C4-2B (cell line): ENCODE results near the gene DCPS.

Source experiments
- ZFX ChIP-seq: fragments of 450-650 bp; IDR thresholded peaks from 2 replicates; pipeline ENCODE4 v1.6.1; 2017
- TF ChIP-seq, protein P1 (sequence below): fragments of 450-650 bp; conservative IDR thresholded peaks from 2 replicates; pipeline ENCODE4 v1.5.1; 2017; ENCODE audit warnings: mild to moderate bottlenecking

DNA sequence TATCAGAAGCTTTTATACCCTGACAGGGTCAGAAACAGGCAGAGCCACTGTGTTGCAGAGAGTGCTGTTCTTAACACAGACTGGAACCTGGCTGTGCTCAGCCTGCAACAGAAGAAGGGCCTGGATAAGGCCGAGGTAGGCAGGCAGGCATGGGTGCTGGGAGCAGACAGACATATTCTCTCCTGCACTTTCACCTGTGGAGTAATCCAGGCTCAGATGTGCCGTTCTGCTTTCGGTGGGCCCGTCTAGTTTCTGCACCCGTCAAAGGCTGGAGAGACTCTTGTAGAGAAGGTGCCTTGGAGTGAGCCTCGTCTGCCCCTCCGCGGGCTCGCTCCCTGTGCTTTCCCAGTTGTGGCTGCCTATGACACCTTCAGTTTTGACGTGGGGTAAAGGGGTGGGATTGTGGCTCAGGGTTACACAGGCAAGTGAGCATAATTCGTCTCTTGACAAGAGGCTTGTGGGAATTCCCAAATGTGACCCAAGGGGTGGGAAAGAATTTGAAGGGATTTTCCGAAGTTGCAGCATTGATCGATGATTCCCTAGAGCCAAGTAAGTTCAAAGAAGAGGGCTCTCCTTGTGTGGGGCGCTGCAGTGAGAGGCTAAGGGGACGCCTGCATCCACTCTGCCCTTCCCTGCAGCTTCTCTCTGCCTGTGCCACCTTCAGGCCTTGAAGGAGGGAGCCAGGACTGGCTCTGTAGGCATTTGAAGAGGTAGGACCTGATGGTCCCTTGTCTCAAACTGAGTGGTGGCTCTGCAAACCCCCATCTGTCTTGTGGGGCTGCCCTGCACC, 35.4 kb downstream of the DCPS start:
- TF ChIP-seq, protein P1, sequence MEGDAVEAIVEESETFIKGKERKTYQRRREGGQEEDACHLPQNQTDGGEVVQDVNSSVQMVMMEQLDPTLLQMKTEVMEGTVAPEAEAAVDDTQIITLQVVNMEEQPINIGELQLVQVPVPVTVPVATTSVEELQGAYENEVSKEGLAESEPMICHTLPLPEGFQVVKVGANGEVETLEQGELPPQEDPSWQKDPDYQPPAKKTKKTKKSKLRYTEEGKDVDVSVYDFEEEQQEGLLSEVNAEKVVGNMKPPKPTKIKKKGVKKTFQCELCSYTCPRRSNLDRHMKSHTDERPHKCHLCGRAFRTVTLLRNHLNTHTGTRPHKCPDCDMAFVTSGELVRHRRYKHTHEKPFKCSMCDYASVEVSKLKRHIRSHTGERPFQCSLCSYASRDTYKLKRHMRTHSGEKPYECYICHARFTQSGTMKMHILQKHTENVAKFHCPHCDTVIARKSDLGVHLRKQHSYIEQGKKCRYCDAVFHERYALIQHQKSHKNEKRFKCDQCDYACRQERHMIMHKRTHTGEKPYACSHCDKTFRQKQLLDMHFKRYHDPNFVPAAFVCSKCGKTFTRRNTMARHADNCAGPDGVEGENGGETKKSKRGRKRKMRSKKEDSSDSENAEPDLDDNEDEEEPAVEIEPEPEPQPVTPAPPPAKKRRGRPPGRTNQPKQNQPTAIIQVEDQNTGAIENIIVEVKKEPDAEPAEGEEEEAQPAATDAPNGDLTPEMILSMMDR, result no peak
- TF ChIP-seq ZFX, result no peak
